GM23338 (cell line): ENCODE data around the gene PERCC1. TPM values are rescaled to one million over a fixed set of nuclear protein-coding genes. Genes with fewer than 3 reads are reported as not detected.

Experiments used
- ATAC-seq: fragments of 200-7000 bp; cut with Tn5 transposase; 3 replicates; pipeline ENCODE4 v1.9.1; 2020
- DNase-seq: peaks from one replicate; pipeline ENCODE4 v3.0.0-alpha.2; 2015; ENCODE audit warnings: low spot score
- H2AFZ ChIP-seq: fragments of 200-600 bp; sonication (generic); 2 replicates; pipeline ENCODE4 v1.8.0; 2016; ENCODE audit warnings: antibody characterized with exemption, mild to moderate bottlenecking, moderate library complexity
- H3F3A ChIP-seq: fragments of 200-600 bp; sonication (generic); replicated peaks from 2 replicates; pipeline ENCODE4 v1.8.0; 2017; ENCODE audit warnings: antibody characterized with exemption, mixed run types, low read depth
- H3K27ac ChIP-seq: fragments of 200-600 bp; sonication (generic); 2 replicates; pipeline ENCODE4 v1.6.1; 2016; ENCODE audit warnings: low read depth
- H3K27me3 ChIP-seq: fragments of 200-600 bp; sonication (generic); 2 replicates; pipeline ENCODE4 v1.8.0; 2016; ENCODE audit warnings: mild to moderate bottlenecking, mixed run types, moderate library complexity; ENCODE audit not compliant: insufficient read depth
- H3K36me3 ChIP-seq: fragments of 200-600 bp; sonication (generic); 2 replicates; pipeline ENCODE4 v1.8.0; 2016; ENCODE audit warnings: mild to moderate bottlenecking; ENCODE audit not compliant: insufficient read depth
- H3K4me1 ChIP-seq: fragments of 200-600 bp; sonication (generic); 2 replicates; pipeline ENCODE4 v1.8.0; 2016; ENCODE audit warnings: mild to moderate bottlenecking, moderate library complexity; ENCODE audit not compliant: insufficient read depth
- H3K4me2 ChIP-seq: fragments of 200-600 bp; sonication (generic); 2 replicates; pipeline ENCODE4 v1.7.1; 2017; ENCODE audit warnings: mixed run types
- H3K4me3 ChIP-seq: fragments of 200-600 bp; sonication (generic); 2 replicates; pipeline ENCODE4 v1.6.1; 2016; ENCODE audit warnings: mixed run types
- H3K79me2 ChIP-seq: fragments of 200-600 bp; sonication (generic); replicated peaks from 2 replicates; pipeline ENCODE4 v1.8.0; 2017; ENCODE audit warnings: mild to moderate bottlenecking; ENCODE audit not compliant: insufficient read depth
- H3K9me2 ChIP-seq: fragments of 200-600 bp; sonication (generic); 2 replicates; pipeline ENCODE4 v1.8.0; 2017; ENCODE audit not compliant: insufficient read depth
- H4K20me1 ChIP-seq: fragments of 200-600 bp; sonication (generic); replicated peaks from 2 replicates; pipeline ENCODE4 v1.8.0; 2017; ENCODE audit warnings: mild to moderate bottlenecking; ENCODE audit not compliant: insufficient read depth
- H3K27ac Mint-ChIP-seq: 2 replicates; pipeline ENCODE4 v1.8.0; 2020; ENCODE audit warnings: inconsistent platforms, mild to moderate bottlenecking, moderate library complexity, mixed read lengths
- H3K27me3 Mint-ChIP-seq: 3 replicates; pipeline ENCODE4 v1.8.0; 2022; ENCODE audit warnings: low read depth, mild to moderate bottlenecking, moderate library complexity, mixed read lengths, inconsistent platforms; ENCODE audit not compliant: insufficient read depth, poor library complexity
- H3K36me3 Mint-ChIP-seq: 3 replicates; pipeline ENCODE4 v1.8.0; 2021; ENCODE audit warnings: low read depth, mild to moderate bottlenecking, inconsistent platforms, moderate library complexity, mixed read lengths
- H3K4me1 Mint-ChIP-seq: 3 replicates; pipeline ENCODE4 v1.8.0; 2020; ENCODE audit warnings: mild to moderate bottlenecking, inconsistent platforms, mixed read lengths
- H3K4me3 Mint-ChIP-seq: 3 replicates; pipeline ENCODE4 v1.8.0; 2021; ENCODE audit warnings: moderate library complexity, mild to moderate bottlenecking, inconsistent platforms, mixed read lengths
- H3K9me3 Mint-ChIP-seq: 3 replicates; pipeline ENCODE4 v1.8.0; 2020; ENCODE audit warnings: moderate library complexity, mild to moderate bottlenecking, inconsistent platforms, mixed read lengths
- CREB1 ChIP-seq: fragments of 250-450 bp; sonication (Bioruptor Pico); IDR thresholded peaks from 2 replicates; pipeline ENCODE4 v1.5.0; 2020; ENCODE audit warnings: low read depth, mild to moderate bottlenecking, moderate library complexity
- CTCF ChIP-seq, 2 experiments: fragments of 200-600 bp in 1 of 2; sonication (generic) in 1 of 2; conservative IDR thresholded peaks; 2 replicates each; pipeline versions ENCODE4 v1.5.1 to v1.6.1; 2016 to 2017; ENCODE audit warnings: antibody characterized with exemption in 2 of 2, low read depth in 2 of 2, mild to moderate bottlenecking in 2 of 2, moderate library complexity in 1 of 2
- ETS1 ChIP-seq: IDR thresholded peaks from 2 replicates; pipeline ENCODE4 v1.6.1; 2016; ENCODE audit warnings: antibody characterized with exemption
- EZH2 ChIP-seq: fragments of 200-600 bp; sonication (generic); IDR thresholded peaks from one replicate; pipeline ENCODE4 v1.8.0; 2017; ENCODE audit warnings: antibody characterized with exemption, mild to moderate bottlenecking, low read depth; ENCODE audit not compliant: unreplicated experiment
- EZH2phosphoT487 ChIP-seq: fragments of 200-600 bp; sonication (generic); IDR thresholded peaks from one replicate; pipeline ENCODE4 v1.8.1; 2018; ENCODE audit warnings: antibody characterized with exemption; ENCODE audit not compliant: unreplicated experiment
- JUNB ChIP-seq: IDR thresholded peaks from one replicate; pipeline ENCODE4 v1.6.1; 2016; ENCODE audit warnings: antibody characterized with exemption; ENCODE audit not compliant: unreplicated experiment
- NANOG ChIP-seq: IDR thresholded peaks from 2 replicates; pipeline ENCODE4 v1.6.1; 2016; ENCODE audit warnings: antibody characterized with exemption, borderline replicate concordance
- POLR2AphosphoS5 ChIP-seq: IDR thresholded peaks from 2 replicates; pipeline ENCODE4 v1.6.1; 2016; ENCODE audit warnings: antibody characterized with exemption, low read depth
- REST ChIP-seq: IDR thresholded peaks from one replicate; pipeline ENCODE4 v1.6.1; 2018; ENCODE audit warnings: antibody characterized with exemption; ENCODE audit not compliant: unreplicated experiment
- STAT1 ChIP-seq: IDR thresholded peaks from one replicate; pipeline ENCODE4 v1.6.1; 2016; ENCODE audit warnings: antibody characterized with exemption; ENCODE audit not compliant: unreplicated experiment
- ZNF114 ChIP-seq: fragments of 250-450 bp; sonication (Bioruptor Pico); IDR thresholded peaks from 2 replicates; pipeline ENCODE4 v1.5.0; 2020; ENCODE audit warnings: mild to moderate bottlenecking, moderate library complexity
- ZNF331 ChIP-seq: fragments of 250-450 bp; sonication (Bioruptor Pico); IDR thresholded peaks from 2 replicates; pipeline ENCODE4 v1.5.0; 2020; ENCODE audit warnings: low read depth, mild to moderate bottlenecking, moderate library complexity
- ZNF462 ChIP-seq: fragments of 250-450 bp; sonication (Bioruptor Pico); IDR thresholded peaks from 2 replicates; pipeline ENCODE4 v1.5.0; 2020; ENCODE audit warnings: mild to moderate bottlenecking, moderate library complexity
- polyA plus RNA-seq: library from polyadenylated mRNA; unstranded; fragments of >200 nt; fragmentation: Nextera tagmentation; extraction: Ambion mirVana; gene quantifications from 2 replicates; pipeline ENCODE4 v1.2.1, GENCODE V29; 2016
- total RNA-seq: library from RNA; depleted of rRNA; stranded (reverse); fragments of >200 nt; shearing (Covaris generic); gene quantifications from 2 replicates; pipeline ENCODE4 v1.2.3, GENCODE V29; 2014

PERCC1 gene
- total and polyA plus RNA-seq, 2 experiments from 2014 or later = not detected

GRCh38 chr16:1416521-1416941 lies 14.3 kb upstream of the PERCC1 start:
- Mint-ChIP-seq H3K9me3 (no peaks in the 10 kb centered on the region), H3K27me3 (peaks cover 14% of the 10 kb centered on the region), H3K27ac (no peak overlapping the region), H3K36me3 (no peaks in the 10 kb centered on the region), H3K4me3 (no peak overlapping the region), H3K4me1 (no peaks in the 10 kb centered on the region)
- Histone ChIP-seq H3K4me1 (peaks cover 7% of the 10 kb centered on the region; the same call in 1 of the 2 replicates), H3K27me3 (no peaks in the 10 kb centered on the region), H4K20me1 (peaks cover 5% of the 10 kb centered on the region; the same call in 1 of the 2 replicates), H3K4me3 (no peak overlapping the region), H2AFZ (no peak overlapping the region), H3K27ac (peak overlapping the region; percentile 18; the same call in 1 of the 2 replicates), H3K9me2 (no peaks in the 10 kb centered on the region), H3K79me2 (peaks cover 36% of the 10 kb centered on the region), H3F3A (peaks cover 12% of the 10 kb centered on the region; the same call in 1 of the 2 replicates), H3K36me3 (no peaks in the 10 kb centered on the region), H3K4me2 (no peak overlapping the region)
- no peak for TF ChIP-seq ZNF462 (CRISPR knock-in tag)
- TF ChIP-seq STAT1 = no peak
- no peak for TF ChIP-seq NANOG
- no peak for TF ChIP-seq REST
- TF ChIP-seq CREB1 = no peak
- no peak for TF ChIP-seq ETS1
- TF ChIP-seq JUNB = no peak
- TF ChIP-seq EZH2 = no peak
- no peak for TF ChIP-seq CTCF (conservative IDR thresholded peaks at IDR 0.05; ENCODE audit: low read depth in 2 of 2)
- TF ChIP-seq ZNF331 = no peak
- TF ChIP-seq ZNF114 = no peak
- no peak for TF ChIP-seq EZH2phosphoT487
- no peak for TF ChIP-seq POLR2AphosphoS5
- DNase-seq (no peak), ATAC-seq (no peak)
